Endometrium (tissue), 2 donors: ENCODE results near the gene CXCL3.

Experiments
- FAIRE-seq: peaks from 2 replicates; lab custom pipeline; 2012; peaks lifted over from hg19 to GRCh38; lab: Jason Lieb, UNC
- donor health status: control.
- donor health status: control.

CXCL3 gene

DNA sequence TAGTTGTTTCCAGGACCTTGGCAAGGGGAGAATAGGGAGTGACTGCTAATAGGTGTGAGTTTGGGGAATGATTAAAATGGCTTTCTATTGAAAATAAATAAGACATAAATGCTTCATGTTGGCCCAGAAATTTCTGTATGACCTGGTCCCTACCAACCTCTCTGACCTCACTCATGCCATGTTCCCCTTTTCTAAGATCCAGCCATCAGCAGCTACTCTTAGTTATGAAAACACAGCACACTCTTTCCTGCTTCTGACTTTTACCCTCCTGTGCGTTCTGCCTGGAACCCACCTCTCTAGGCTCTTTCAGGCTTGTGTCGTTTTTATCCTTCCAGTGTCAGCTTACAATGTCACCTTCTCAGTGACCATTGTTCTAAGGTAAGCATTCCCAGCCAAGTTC is 25.2 kb downstream of the CXCL3 start:
- no peak for FAIRE-seq

GRCh38 chr4:74012130-74012529 is 26.4 kb downstream of the CXCL3 start:
- no peak for FAIRE-seq

DNA sequence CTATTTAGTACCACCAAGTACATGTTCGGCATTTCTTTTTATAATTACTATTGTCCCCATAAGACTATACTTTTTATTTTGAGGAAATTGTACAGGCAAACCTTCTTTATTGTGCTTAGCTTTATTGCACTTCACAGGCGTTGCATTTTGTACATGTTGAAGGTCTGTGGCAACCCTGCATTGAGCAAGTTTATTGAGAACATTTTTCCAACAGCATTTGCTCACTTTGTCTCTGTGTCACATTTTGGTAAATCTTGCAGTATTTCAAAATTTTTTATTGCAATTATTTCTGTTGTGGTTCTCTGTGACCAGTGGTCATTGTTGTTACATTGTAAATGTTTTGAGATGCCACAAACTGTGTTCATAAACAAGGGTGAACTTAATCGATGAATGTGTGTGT is 29.2 kb downstream of the CXCL3 start:
- no peak for FAIRE-seq

- FAIRE-seq = no peak
These were observed 32.4 kb downstream of the CXCL3 start for GRCh38 chr4:74006009-74006476.

DNA sequence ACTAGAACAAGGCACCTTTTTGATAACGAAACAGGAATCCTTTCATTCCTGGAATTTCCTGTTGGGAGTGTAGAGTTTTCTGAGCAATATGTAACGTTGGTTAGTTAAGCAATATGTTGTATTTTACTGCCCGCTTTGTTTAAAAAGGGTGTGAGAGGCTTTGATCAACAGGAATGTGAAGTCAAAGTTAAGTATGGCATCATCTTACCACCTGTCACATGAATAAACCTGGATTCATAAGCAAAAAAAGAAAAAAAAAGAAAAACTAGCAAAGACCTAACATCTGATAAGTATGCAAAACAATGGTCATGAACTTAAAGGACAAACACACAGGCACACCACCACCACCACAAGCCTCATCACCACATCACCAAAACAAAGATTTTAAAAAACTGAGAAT is 33.0 kb downstream of the CXCL3 start:
- FAIRE-seq = no peak

GRCh38 chr4:74004668-74005067 is 33.8 kb downstream of the CXCL3 start:
- FAIRE-seq = no peak

DNA sequence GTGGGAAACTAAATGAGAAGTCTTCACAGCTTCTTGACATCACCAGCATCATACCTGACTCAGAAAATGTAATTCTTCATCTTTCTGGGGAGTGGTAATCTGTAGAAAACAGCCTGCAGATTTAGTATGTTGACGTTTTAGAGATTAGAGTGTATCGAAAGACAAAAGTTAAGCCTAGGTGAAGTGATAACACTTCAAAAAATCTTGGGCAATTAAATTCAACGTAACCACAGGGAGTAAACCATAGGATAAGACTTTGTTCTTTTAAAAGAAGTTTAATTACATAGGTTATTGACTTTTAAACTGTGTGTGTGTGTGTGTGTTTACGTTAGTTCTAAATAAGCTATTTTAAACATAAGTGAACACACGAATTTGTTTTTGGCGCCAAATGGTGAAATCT is 38.2 kb downstream of the CXCL3 start:
- no peak for FAIRE-seq

- FAIRE-seq = no peak
These were observed 40.2 kb downstream of the CXCL3 start, which contains the start of gene CXCL5 for GRCh38 chr4:73998040-73999011. Gene CXCL5, minus strand, starts transcription at chr4:73998677. Its CDS starts 96 bp downstream, at chr4:73998581.

DNA sequence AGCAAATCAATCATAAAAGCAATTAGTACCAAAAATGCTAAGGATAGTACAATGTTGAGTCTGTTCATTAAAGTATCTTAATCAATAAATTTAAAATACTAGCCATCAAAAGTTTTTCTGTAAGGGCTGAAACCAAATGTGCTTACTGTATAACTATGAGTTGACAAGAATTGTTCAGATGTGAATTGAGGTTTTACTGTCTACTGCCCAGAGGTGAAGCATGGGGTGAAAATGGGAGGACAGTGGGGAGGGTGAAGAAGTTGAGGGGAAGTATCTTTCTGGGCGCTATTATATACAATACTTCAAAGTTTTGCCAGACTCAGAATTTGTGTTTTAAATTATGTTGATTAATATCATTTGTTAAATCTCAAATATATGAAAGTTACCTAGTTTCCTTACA is 46.4 kb downstream of the CXCL3 start:
- no peak for FAIRE-seq

- no peak for FAIRE-seq
These were observed 46.8 kb downstream of the CXCL3 start for GRCh38 chr4:73991742-73992000.

GRCh38 chr4:73990988-73991741 is 47.3 kb downstream of the CXCL3 start:
- FAIRE-seq = no peak

DNA sequence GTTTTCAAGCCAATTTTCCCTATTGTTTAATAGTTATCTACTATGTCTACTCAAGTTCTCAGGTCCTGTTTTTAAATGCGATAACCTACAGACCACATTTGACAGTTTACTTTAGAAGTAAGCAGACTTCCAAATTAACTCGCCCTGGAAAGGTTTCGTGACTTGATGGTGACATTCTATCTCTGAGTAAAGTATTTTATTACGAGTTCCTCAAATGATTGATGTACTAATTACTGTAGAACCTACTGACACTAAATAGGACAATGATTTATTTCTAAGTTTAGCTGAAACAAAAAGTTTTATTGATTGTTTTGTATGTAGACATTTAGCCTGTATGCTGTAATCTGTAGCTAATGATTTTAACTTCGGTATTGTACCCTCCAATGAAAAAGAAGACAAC is 48.6 kb downstream of the CXCL3 start:
- FAIRE-seq = no peak

DNA sequence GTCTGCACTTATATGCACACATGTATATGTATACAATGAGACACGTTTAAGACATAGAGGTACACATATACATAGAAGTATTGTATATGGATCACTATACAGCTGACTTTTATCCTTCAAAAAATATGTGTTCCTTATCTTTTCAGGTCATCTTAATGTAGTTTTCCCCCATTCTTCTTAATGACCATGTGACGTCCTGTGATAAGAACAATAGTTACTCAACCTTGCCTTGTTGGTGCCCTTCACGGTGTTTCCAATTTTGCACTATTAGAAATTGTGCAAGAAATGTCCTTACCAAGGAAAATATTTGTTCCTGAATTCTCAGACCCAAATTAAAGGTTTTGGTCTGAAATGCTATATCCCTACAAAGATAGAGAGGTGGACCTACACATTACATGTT is 49.5 kb downstream of the CXCL3 start:
- FAIRE-seq = no peak

DNA sequence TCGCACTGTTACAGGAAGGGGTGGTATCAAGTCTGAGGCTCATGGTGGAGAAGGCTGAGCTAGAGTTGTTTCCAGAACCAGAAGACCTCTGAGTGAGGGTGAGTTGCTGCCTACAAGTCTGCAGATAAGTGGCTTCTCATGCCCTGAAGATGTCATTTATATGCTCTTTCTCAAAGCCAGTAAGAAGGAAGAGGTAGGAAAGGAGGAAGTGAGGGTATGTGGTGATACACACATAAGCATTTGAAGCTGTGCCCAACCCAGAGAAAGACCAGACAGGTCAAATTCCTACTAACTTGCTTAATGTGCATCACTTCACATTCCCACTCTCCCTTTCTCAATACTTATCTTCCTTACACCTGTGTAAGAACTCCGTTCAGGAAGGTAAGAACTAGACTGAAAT is 50.4 kb downstream of the CXCL3 start, which contains the start of gene PPBP:
PPBP (minus strand) TSS at position 130 of the 400 bp plus-strand sequence; CDS start at position 43, 87 bp downstream.
- FAIRE-seq = no peak
